Inflammatory macrophage treated with lipopolysaccharide for 4 hours (primary cell): Measurements from ENCODE around the gene SLC25A25.
A peak's percentile ranks its signal among the peaks of the same experiment; 100 is the strongest.

ENCODE experiments used
- DNase-seq: peaks from one replicate; pipeline ENCODE4 v3.0.0-alpha.2; 2020

The SLC25A25 gene

DNA sequence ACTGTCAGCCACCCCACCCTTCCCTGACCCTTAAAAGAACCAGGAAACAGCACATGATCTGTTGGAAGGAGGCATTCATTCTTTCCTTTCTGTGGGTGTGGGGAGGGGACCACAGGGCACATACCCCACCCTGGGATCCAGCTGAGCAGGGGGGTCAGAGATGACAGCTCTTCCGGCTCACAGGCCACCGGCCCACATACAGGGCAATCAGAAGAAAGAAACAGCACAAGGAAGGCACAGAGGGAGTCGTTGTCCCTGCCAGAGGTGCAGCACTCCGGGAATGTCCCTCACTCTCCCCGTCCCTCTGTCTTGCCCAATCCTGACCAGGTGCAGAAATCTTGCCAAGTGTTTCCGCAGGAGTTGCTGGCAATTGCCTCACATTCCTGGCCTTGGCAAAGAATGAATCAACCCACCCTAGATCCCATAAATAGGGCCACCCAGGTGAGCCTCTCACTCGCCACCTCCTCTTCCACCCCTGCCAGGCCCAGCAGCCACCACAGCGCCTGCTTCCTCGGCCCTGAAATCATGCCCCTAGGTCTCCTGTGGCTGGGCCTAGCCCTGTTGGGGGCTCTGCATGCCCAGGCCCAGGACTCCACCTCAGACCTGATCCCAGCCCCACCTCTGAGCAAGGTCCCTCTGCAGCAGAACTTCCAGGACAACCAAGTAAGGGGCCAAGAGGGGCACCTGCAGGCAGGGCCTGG, 81.1 kb downstream of the SLC25A25 start, which contains the start of gene LCN2:
TSS of gene LCN2 (plus strand) at position 453 of the 701 bp plus-strand sequence. CDS start at position 526, 73 bp downstream.
- no peak for DNase-seq

GRCh38 chr9:128149951-128150593, 82.0 kb downstream of the SLC25A25 start:
- DNase-seq, result no peak

- DNase-seq, result peak; percentile 6
Measured at GRCh38 chr9:128150594-128151308, 82.7 kb downstream of the SLC25A25 start.

DNA sequence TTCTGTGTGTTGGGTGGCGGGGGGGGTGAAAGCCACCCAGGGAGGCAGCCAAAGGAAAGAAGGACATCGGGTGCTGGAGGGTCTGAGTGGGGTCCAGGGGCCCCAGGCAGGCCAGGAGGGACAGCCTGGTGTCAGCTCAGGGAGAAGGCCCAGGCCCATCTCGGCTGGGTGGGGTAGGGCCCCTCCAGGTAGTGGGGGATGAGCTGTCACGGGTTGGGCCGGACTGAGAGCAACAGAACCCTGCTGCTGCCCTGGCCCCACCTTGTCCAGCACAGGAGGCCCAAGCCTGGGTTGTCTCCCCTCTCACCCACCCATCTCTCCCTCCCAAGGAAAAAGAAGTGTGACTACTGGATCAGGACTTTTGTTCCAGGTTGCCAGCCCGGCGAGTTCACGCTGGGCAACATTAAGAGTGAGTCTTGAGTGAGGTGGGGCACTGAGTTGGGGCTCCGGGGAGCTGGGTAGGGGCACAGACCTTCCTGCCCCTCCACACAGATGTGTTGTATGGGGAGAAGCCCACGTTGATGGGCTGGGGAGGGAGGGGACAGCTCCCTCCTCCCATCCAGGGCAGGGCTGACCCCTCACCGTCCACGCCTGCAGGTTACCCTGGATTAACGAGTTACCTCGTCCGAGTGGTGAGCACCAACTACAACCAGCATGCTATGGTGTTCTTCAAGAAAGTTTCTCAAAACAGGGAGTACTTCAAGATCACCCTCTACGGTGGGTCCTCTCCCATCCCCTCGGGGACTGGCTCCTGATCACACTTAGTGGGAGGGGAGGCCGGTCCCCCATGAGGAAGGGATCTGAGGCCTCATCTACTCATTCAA, 83.5 kb downstream of the SLC25A25 start:
- DNase-seq, result no peak

- DNase-seq, result no peak
Measured at GRCh38 chr9:128152133-128153059, 84.4 kb downstream of the SLC25A25 start.

DNA sequence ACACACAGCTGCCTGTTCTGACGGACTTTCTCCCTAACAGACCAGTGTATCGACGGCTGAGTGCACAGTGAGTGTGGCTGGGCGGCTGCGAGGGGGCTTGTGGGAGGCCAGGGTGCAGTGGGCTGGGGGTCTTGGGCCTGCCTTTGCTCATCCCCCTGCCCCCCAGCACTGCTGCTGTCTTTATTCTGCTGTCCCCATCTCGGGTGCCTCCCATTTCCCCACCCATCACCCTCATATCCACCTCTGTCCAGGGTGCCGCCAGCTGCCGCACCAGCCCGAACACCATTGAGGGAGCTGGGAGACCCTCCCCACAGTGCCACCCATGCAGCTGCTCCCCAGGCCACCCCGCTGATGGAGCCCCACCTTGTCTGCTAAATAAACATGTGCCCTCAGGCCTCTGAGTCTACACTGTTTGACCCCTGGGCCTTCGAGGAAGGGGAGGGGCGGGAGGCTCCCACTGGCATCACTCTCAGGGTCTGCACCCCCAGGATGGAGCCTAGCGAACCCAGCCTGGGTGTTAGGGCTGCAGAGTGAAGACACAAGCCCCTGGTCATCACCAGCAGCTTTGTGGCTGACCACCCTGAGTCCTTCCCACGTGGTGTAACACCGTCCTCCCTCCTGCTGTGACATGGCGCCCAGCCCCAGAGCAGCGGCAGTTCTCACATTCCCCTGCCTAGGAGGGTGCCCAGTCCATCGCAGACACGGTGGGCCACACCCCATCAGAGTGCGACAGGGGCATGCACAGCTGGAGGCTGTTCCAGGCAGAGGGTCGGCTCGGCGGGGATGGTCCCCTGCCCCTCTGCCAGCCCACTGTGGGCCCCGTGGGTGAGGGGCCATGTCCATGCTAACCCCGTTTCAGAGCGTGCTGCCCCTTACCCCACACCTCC, 85.3 kb downstream of the SLC25A25 start:
- no peak for DNase-seq

- no peak for DNase-seq
Measured at GRCh38 chr9:128153947-128154695, 86.1 kb downstream of the SLC25A25 start.

GRCh38 chr9:128155736-128156500, 87.9 kb downstream of the SLC25A25 start:
- no peak for DNase-seq
